Activated CD4-positive, alpha-beta T cell treated with anti-CD3 and anti-CD28 coated beads for 1 hour (primary cell): ENCODE results near the gene CTDSP2.
"Not testable (repeated sequence)": the region's sequence is repeated elsewhere in the genome, so short reads cannot be mapped to it uniquely, and the experiment has no call there.

ENCODE experiments used
- DNase-seq: peaks from one replicate; pipeline ENCODE4 v3.0.0-alpha.2; 2020

Gene CTDSP2

DNA sequence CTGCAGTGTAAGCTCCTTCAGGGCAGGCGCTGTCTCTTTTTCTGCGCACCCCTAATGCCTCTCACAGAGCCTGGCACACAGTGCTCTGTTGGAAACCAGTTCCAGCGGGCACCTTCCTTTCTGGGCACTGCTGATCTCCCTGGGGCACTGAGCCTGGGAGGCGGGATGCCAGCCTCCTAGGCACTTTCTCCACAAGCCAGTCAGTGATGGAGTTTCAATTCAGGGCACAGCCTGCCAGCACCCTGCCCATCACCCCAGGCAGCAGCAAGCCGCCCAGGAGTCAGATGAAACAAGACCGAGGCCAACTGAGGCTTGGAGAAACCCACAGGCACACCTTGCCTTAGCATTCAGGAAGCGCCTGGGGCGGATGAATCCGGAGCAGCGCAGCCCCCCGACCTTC lies 5.7 kb upstream of the CTDSP2 start:
- no peak for DNase-seq

GRCh38 chr12:57851552-57851951 lies 5.0 kb upstream of the CTDSP2 start:
- DNase-seq, result no peak

DNA sequence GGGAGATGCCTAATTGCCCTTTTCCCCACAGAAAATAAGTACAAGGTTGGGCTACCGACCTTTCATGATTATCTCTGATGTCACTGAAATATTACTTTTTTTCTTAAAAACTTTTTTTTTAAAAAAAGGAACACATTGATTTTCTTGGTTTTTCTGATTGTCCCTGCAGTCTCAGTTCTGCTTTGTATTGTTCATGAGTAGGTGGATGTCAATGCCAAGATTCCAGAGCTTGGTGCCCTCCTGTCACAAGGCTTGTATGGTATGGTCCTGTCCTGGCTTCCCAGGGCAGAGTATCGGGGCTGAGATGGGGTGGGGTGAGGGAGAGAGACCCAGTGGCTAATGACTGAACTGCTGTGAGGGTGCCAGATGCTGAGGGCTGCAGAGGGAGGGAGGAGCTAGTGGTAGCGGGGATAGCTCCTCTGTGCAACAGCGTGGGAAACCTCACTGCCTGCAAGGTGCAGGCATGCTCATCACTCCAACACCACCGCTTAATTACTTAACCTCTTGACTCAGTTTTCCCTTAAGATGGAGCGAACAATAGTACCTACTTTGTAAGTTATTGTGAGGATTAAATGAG lies 4.4 kb upstream of the CTDSP2 start:
- DNase-seq, result no peak

DNA sequence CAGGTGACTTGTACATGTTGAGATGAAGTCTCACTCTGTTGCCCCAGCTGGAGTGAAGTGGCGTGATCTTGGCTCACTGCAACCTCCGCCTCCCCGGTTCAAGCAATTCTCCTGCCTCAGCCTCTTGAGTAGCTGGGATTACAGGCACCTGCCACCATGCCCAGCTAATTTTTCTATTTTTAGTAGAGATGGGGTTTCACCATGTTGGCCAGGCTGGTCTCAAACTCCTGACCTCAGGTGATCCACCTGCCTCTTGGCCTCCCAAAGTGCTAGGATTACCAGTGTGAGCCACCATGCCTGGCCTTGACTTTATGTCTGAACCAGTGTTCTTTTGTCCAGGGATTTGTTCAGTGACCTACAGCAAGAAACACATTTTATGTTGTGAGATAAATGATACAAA lies 2.9 kb upstream of the CTDSP2 start:
- not testable (repeated sequence) for DNase-seq

DNA sequence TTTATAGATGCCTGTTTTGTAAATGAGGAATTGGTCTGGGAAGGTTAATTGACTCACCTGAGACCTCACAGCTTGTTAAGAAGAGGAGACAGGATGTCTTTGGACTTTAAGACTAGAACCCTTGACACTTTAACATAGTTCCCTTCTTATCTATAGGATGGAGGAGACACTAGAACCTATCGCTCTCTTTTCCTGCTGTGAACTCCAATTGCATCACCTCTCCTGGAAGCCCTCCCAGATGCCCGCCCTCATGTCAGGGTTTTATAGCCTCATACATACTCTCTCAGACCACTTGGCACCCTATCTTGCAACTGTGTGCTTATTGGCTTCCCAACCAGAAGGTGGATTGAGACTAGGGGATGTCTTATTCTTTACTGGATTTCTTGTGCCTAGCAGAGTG lies 2.5 kb upstream of the CTDSP2 start:
- no peak for DNase-seq

GRCh38 chr12:57848208-57848607 lies 1.7 kb upstream of the CTDSP2 start:
- DNase-seq, result no peak

DNA sequence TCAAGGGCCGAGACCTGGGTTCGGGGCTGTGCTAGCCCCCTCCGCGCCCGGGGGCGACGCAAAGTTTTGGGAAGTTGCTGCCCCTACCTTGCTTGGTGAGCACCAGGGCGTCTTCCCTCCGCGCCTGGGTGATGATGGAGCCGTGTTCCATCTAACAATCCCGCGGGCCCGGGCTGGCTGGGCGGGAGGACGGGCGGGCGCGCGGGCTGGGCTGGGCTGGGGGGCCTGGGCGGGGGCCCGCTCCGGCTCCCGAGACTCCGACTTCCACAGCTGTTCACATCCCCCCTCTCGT lies 298 bp downstream of the CTDSP2 start:
- no peak for DNase-seq

DNA sequence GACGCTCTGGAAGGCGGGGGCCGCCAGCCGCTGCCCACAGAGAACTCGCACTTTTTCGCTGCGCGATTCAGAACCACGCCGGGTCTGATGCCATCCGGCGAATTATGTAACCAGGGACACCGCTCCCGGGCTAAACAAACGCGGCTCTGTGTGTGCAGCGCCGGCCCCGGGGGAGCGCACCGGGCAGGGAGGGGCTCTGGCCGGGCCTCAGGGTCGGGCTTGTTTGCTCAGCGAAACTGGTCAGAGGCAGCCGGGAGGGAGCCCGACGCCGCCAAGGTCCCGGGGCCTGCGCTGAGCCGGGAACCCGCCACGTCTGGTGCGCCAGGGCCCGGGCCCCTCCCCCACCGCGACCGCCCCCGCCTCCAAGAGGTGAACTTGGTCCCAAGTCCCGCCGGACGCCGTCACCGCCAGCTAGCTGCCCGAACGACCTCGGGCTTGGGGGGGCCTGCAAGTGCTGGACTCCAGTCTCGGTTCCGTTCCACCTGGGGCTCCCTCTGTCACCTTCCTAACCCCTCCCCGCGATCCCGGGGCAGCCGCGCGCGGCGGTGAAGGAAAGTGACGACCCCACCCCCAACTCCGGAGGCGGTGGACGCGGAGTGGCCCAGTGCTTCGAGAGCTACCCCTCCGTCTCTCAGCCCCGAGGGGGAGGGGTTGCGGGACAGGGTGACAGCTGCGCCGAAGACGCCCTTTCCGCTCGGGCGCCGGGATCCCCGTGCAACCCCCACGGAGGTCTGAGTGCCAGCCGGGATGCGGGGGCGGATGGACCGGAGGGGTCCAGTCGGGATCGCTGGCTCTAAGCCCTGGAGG lies 848 bp downstream of the CTDSP2 start:
- peak; percentile 34 for DNase-seq

DNA sequence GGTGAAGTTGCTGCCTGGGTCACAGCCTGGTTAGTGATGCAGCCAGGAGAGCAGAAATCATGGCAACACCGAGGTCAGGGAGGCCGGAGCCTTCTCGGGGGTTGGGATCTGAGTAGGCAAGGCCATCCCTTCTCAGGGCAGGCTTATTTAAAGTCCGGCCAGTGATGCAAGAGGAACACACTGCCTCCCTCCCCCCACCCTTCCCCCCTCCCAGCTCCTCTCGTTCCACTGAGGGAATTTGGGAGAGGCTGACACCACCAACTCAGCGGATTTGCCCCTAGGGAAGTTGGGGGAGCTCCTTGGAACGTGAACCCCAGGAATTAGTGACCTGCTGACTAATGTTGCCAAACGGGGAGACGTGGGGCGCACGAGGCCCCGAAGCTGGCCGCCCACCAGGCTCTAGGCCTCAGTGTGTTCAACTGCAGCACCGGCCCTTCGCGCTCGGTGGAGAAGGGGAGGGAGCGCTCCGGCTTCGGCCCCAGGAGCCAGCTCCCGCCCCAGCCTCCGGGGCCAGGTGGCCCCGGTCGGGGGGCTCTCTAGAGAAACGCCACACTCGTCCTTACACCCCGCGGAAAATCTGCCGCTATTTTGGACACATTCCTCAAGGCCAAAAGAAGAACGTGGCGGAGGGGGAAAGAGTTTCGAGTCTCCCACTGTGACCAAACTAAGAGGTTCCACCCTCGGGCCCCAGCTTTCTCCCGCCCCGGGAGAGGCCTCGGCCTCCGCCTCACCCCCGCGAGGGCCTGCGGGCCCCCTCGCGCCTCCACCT lies 1.6 kb downstream of the CTDSP2 start:
- no peak for DNase-seq

- DNase-seq, result no peak
Measured at GRCh38 chr12:57842342-57843294, 3.9 kb downstream of the CTDSP2 start.

DNA sequence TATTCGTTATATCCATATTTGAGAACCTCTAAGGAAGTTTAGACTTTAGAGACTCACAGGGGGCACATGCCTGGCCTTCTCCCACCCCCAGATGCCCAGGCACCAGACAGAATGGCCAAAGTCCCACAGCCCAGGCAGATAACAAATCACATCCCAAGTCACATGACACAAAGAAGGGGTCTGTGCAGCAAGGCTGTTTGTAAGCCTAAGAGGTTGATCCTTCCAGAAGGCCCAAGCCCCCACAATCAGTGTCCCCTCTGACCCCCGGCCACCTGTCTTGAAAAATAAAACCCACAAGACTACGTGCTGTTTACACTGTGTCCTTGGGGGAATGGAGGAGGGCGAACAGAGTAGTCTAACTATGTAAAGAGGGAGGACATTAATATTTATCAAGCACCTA lies 5.1 kb downstream of the CTDSP2 start:
- DNase-seq, result no peak

GRCh38 chr12:57840726-57841125 lies 5.8 kb downstream of the CTDSP2 start:
- DNase-seq, result no peak

DNA sequence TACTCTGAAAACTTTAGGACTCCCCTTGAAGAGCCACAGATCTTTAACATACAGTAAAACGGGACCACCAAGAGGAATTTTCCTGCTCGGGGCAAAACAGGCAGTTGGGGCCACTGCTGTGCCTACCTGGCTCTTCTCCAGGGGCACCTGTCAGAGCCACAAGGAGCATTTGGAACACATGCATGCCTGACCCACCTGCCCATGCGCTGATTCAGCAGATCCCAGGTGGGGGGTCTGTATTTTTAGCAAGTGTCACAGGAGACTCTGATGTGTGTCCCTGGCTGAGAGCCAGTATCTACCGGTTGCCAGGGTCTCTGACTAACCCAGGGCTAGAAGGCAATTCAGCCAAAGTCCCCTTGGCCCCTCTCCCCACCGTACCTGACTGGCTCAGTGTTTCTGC lies 6.5 kb downstream of the CTDSP2 start:
- DNase-seq, result no peak

DNA sequence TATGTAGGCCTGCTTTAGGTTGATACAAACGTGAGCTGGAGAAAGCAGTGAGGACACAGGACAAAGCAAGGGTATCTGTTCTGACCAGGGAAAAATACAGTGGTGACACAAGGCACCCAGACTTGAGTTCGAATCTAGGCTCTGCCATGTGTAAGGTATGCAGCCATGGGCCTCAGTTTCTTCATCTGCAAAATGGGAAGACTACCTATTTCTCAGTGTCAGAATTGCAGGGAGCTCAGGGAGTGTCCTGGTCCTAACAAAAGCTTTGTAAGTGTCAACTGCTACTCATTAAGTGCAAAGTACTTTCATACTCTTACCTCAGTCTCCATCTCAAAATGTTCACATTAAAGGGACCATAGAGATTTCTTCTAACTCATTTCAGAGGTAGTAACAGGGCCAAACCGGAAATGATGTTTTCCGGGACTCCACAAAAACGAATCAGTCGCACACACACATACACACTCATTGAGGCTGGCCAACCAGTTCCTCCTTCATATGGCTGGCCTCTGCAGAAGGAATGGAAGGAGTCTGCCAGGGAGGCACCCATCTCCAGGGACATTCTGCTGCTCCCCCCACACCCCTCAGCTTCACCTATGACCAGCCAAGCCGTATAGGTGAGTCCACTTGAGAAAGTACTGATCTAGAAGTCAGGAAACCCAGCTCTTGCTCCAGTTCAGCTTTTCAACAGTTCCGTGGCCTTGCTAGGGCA lies 7.8 kb downstream of the CTDSP2 start:
- DNase-seq, result no peak

DNA sequence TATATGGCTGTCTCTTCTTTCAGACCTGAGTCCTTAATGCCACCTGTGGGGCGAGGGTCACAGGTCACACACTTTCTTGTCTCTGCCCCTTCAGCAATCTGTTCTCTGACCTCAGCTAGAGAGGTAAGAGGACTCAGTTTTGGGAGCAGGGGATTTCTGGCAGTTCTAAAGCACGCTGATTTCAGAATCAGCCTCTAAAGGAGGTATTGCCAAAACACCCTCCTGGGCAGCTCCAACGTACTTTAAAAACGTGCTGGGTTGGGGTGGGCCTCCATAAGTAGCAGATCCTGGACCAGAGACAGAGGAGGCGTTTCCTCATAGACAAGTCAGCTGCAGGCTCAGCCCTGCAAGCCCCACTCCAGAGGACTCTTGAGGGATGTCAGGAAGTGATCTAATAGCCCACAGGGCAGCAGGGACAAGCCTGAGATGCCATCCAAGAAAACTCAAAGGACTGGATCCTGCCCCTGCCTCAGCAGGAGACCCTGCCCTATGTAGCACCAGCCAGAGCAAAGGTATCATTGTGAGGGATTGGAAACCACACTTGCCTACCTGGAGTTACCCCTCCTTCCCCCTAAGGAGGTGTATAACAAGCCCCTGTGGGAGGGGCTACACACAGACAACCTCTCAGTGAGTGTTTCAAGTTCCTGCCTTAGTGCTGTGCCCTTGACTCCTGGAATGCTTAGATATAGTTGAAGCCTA lies 8.5 kb downstream of the CTDSP2 start:
- no peak for DNase-seq

DNA sequence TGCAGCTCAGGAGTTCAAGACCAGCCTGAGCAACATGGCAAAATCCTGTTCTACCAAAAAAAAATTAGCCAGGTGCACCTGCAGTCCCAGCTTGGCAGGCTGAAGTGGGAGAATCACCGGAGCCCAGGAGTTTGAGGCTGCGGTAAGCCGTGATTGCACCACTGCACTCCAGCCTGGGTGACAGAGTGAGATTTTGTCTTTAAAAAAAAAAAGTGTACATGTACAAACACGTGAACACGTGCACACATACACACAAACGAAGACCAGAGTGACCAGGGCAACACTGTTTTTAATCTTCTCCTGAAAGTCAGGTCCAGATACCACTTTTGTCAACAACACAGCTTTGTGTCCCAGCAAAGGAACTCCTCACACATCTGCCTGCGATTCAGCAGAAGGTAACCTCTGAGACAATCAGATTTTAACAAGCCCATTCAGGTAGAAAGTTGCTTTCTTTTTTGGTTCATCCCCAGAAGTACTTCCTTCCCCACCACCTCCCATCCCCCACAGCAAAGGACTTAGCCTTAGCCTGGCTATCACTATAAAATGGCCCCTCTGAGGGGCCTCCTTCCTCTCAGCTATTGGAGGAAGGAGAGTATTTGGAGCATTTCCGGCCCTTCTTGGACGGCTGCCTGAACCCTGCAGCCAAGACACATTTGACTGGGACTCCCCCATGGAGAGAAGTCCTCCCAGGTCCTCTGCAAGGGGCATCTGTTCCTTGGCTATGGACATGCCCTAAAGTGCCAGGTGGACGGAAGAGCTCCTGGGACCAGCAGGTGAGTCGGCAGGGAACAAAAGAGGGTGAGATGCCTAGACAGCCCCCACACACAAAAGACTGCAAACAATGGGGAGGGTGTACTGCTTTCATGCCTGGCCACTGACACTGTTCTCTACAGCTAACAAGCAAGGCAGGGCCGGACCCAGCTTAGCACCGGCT lies 9.8 kb downstream of the CTDSP2 start:
- DNase-seq, result no peak

GRCh38 chr12:57835366-57836288 lies 10.9 kb downstream of the CTDSP2 start:
- no peak for DNase-seq

GRCh38 chr12:57834086-57834876 lies 12.2 kb downstream of the CTDSP2 start:
- DNase-seq, result no peak

GRCh38 chr12:57833672-57834071 lies 12.9 kb downstream of the CTDSP2 start:
- no peak for DNase-seq
